GM21576 (cell line): ENCODE data around the gene NDUFA5.
"Not testable (repeated sequence)": the region's sequence is repeated elsewhere in the genome, so short reads cannot be mapped to it uniquely, and the experiment has no call there.

Source experiments
- ATAC-seq: cut with Tn5 transposase; IDR thresholded peaks from one replicate; pipeline ENCODE4 v1.9.1; 2021; ENCODE audit warnings: mild to moderate bottlenecking, moderate library complexity; ENCODE audit not compliant: unreplicated experiment

Gene NDUFA5

DNA sequence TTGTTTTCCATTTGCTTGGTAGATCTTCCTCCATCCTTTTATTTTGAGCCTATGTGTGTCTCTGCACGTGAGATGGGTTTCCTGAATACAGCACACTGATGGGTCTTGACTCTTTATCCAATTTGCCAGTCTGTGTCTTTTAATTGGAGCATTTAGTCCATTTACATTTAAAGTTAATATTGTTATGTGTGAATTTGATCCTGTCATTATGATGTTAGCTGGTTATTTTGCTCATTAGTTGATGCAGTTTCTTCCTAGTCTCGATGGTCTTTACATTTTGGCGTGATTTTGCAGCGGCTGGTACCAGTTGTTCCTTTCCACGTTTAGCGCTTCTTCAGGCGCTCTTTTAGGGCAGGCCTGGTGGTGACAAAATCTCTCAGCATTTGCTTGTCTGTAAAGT is 31.1 kb downstream of the NDUFA5 start:
- ATAC-seq = not testable (repeated sequence)

DNA sequence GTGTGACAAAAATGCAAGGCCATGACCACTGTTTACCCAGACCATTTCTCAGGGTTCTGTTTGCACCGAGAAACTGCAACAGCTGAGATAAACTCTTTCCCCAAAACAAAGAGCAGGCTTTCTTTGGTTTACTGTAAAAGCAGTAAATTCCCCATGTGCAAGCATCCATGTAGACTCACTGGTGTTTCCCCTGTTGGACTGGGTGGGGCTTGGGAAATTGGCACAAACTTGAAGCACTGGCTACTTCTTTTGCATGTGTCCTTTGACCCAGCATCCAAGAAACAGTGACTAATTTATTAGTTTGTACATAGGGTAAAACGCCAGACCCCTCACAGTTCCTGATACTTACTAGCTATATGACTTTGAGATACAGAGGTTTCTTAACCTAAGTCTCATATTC is 35.6 kb downstream of the NDUFA5 start:
- ATAC-seq = no peak

- ATAC-seq = no peak
Measured at GRCh38 chr7:123505221-123505620, 52.4 kb downstream of the NDUFA5 start.

- no peak for ATAC-seq
Measured at GRCh38 chr7:123502201-123502600, 55.4 kb downstream of the NDUFA5 start.

GRCh38 chr7:123500878-123501489 is 56.6 kb downstream of the NDUFA5 start:
- ATAC-seq = no peak

- ATAC-seq = no peak
Measured at GRCh38 chr7:123499211-123499970, 58.2 kb downstream of the NDUFA5 start.

DNA sequence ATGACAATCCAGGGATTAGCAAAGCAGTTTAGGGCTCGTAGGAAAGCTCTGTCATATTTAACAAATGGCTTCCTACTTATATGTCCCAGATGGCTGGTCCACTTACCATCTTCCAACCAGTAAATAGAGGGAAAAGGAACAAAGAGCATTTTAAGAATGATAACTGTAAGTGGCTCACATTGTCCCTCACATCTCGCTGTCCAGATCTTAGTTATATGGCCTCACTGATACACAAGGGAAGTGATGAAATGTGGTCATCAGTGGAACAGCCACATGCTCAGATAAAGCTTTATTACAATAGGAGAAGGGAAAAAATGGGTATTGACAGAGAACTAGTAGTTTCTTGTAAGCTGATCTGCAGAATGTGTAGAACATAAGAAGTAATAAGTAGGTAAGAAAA is 59.0 kb downstream of the NDUFA5 start:
- ATAC-seq = no peak

GRCh38 chr7:123498031-123498430 is 59.6 kb downstream of the NDUFA5 start:
- ATAC-seq = no peak

DNA sequence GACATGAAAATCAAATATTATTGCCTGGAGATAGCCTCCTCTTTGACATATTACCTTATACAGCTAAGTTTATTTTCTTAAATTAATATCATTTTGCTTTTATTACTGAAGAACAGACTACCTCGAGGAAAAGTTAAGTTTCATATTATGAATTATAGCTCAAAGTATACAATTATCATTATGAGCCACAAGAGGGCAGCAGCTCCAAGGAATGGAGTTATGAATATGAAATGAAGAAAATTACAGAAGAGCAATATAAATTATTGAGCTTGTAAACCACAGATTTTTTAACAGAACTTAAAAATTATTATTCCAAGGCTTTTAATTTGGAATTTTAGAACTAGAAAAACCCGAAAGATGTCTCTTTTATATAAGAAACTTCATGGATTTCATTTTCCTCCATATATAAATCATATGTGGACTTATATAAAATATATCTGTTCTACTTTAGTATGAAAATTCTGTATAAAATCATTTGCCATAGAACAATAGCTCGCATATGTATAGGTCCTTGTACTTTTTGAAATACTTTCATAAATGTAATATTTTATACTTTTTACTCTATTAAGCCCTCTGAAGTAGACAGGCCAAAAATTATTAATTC is 63.3 kb downstream of the NDUFA5 start:
- peak; percentile 65 for ATAC-seq

DNA sequence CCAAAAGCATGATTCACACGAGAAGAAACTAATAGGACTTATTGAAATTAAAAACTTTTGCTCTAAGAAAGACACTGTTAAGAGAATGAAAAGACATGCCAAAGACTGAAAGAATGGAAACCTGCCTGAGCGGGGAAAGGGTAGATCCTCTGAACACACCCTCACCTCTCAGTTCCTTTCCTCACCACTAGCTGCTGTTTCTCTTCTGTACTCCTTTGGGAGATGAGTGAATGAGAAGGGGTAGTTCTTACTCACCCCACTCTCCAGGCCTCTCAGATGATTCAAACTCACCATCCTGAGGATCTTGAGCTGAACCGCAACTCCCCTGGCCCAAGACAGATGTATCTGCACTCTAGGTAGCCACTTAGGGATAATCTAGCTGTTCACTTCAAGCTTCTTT is 65.1 kb downstream of the NDUFA5 start:
- ATAC-seq = peak; percentile 77
